Endothelial cell of umbilical vein (primary cell): Measurements from ENCODE around the gene ZNF775. TPM values are rescaled to one million over a fixed set of nuclear protein-coding genes. Genes with fewer than 3 reads are reported as not detected.

Experiments
- BruUV-seq: library from RNA; stranded (reverse); fragments of 400-500 nt; replicated peaks from 2 replicates; lab custom pipeline; 2021; lab: Mats Ljungman, UMichigan
- CTCF ChIA-PET: fragments of 300-600, 350-600 bp; sonication (Branson Sonifier 250); formaldehyde crosslinking; loops from one replicate; lab custom pipeline; 2021; ENCODE audit warnings: antibody characterized with exemption, inconsistent platforms; lab: Charles Lee
- POLR2A ChIA-PET: fragments of 300-600, 350-600 bp; sonication (Branson Sonifier 250); formaldehyde crosslinking; loops from one replicate; lab custom pipeline; 2021; ENCODE audit warnings: antibody characterized with exemption, inconsistent platforms; lab: Charles Lee
- DNase-seq: peaks from one replicate; pipeline ENCODE4 v3.0.0-alpha.2; 2011; ENCODE audit warnings: low read depth, low spot score
- FAIRE-seq: peaks from 2 replicates; lab custom pipeline; 2011; peaks lifted over from hg19 to GRCh38; lab: Jason Lieb, UNC
- H2AFZ ChIP-seq: 2 replicates; pipeline ENCODE4 v1.6.0; 2012; ENCODE audit warnings: low read depth, low read length, control low read depth, inconsistent platforms
- H3K27ac ChIP-seq: 2 replicates; pipeline ENCODE4 v1.5.1; 2011; ENCODE audit warnings: low read depth, mild to moderate bottlenecking, control low read depth, low read length, moderate library complexity; ENCODE audit not compliant: insufficient read depth
- H3K27me3 ChIP-seq, 2 experiments: 2 replicates each; pipeline versions ENCODE4 v1.6.0 to v1.6.1; 2011; ENCODE audit warnings: low read length in 2 of 2, mixed read lengths in 1 of 2; ENCODE audit not compliant: control insufficient read depth in 2 of 2, insufficient read depth in 2 of 2
- H3K36me3 ChIP-seq, 2 experiments: 2 replicates in 1 of 2; 3 replicates in 1 of 2; pipeline ENCODE4 v1.5.1; 2011; ENCODE audit warnings: low read length in 2 of 2, mild to moderate bottlenecking in 1 of 2, moderate library complexity in 1 of 2; ENCODE audit not compliant: control insufficient read depth in 2 of 2, insufficient read depth in 2 of 2; ENCODE audit errors: extremely low read depth in 1 of 2
- H3K4me1 ChIP-seq: 3 replicates; pipeline ENCODE4 v1.5.1; 2011; ENCODE audit warnings: mild to moderate bottlenecking, low read length; ENCODE audit not compliant: control insufficient read depth, insufficient read depth; ENCODE audit errors: extremely low read depth
- H3K4me2 ChIP-seq: 2 replicates; pipeline ENCODE4 v1.6.1; 2011; ENCODE audit warnings: low read length, control low read depth, mixed read lengths; ENCODE audit not compliant: insufficient read depth
- H3K4me3 ChIP-seq, 3 experiments: fragments of 200-600 bp in 1 of 3; sonication (generic), shearing (Covaris generic) in 1 of 3; replicated peaks in 1 of 3; 2 replicates each; pipeline ENCODE4 v1.5.1; 2011 to 2016; ENCODE audit warnings: control low read depth in 3 of 3, low read length in 3 of 3, mild to moderate bottlenecking in 2 of 3, inconsistent platforms in 1 of 3, low read depth in 1 of 3, moderate library complexity in 1 of 3; ENCODE audit not compliant: insufficient read depth in 1 of 3
- H3K79me2 ChIP-seq: 2 replicates; pipeline ENCODE4 v1.6.0; 2012; ENCODE audit warnings: low read length, inconsistent platforms; ENCODE audit not compliant: control insufficient read depth, insufficient read depth
- H3K9ac ChIP-seq: replicated peaks from 2 replicates; pipeline ENCODE3; 2011; ENCODE audit warnings: low read length, control low read depth; ENCODE audit not compliant: insufficient read depth; ENCODE audit errors: extremely low read depth
- H3K9me1 ChIP-seq: replicated peaks from 3 replicates; pipeline ENCODE4 v1.6.0; 2011; ENCODE audit warnings: mild to moderate bottlenecking, low read length; ENCODE audit not compliant: control insufficient read depth, insufficient read depth; ENCODE audit errors: extremely low read depth
- H3K9me3 ChIP-seq: replicated peaks from 2 replicates; pipeline ENCODE4 v1.5.1; 2012; ENCODE audit warnings: low read length, inconsistent platforms; ENCODE audit not compliant: control insufficient read depth, insufficient read depth
- H4K20me1 ChIP-seq: replicated peaks from 2 replicates; pipeline ENCODE3; 2011; ENCODE audit warnings: mild to moderate bottlenecking, low read length; ENCODE audit not compliant: control insufficient read depth, insufficient read depth; ENCODE audit errors: extremely low read depth
- EZH2 ChIP-seq: IDR thresholded peaks from 2 replicates; pipeline ENCODE4 v1.6.1; 2012; ENCODE audit warnings: borderline replicate concordance, low read depth, mild to moderate bottlenecking, moderate library complexity, low read length, inconsistent platforms; ENCODE audit not compliant: severe bottlenecking
- FOS ChIP-seq: IDR thresholded peaks from 2 replicates; pipeline ENCODE4 v1.6.1; 2011; ENCODE audit warnings: mild to moderate bottlenecking, low read length, moderate library complexity, borderline replicate concordance; ENCODE audit not compliant: insufficient read depth
- GATA2 ChIP-seq: IDR thresholded peaks from 2 replicates; pipeline ENCODE4 v1.7.0; 2011; ENCODE audit warnings: low read depth, mild to moderate bottlenecking, moderate library complexity, mixed read lengths, low read length; ENCODE audit not compliant: insufficient read length, insufficient read depth
- JUN ChIP-seq: IDR thresholded peaks from 2 replicates; pipeline ENCODE4 v1.6.1; 2011; ENCODE audit warnings: borderline replicate concordance, low read depth; ENCODE audit not compliant: insufficient read length, insufficient read depth
- MAX ChIP-seq: IDR thresholded peaks from 2 replicates; pipeline ENCODE4 v1.6.1; 2011; ENCODE audit not compliant: insufficient read depth, insufficient read length
- MYC ChIP-seq: IDR thresholded peaks from one replicate; pipeline ENCODE4 v1.6.1; 2011; ENCODE audit warnings: mild to moderate bottlenecking, low read depth, low read length
- POLR2A ChIP-seq: IDR thresholded peaks from 2 replicates; pipeline ENCODE4 v1.6.1; 2012; ENCODE audit warnings: low read depth, mild to moderate bottlenecking, control low read depth, low read length
- POLR2AphosphoS5 ChIP-seq: IDR thresholded peaks from 2 replicates; pipeline ENCODE4 v1.6.1; 2012; ENCODE audit warnings: low read depth, mild to moderate bottlenecking, control low read depth, low read length, moderate library complexity; ENCODE audit not compliant: insufficient read depth
- dilution Hi-C: fragments of 300-500 bp; cut with MboI; formaldehyde crosslinking; loops from one replicate; pipeline ENCODE4 v1.15.0; 2019; ENCODE audit warnings: low sequenced_read_pairs; ENCODE audit not compliant: extremely low pct_ligation_motif_present
- intact Hi-C: fragments of 100-400 bp; cut with micrococcal nuclease; formaldehyde crosslinking; loops from one replicate; pipeline ENCODE4 v1.10.0; 2022
- polyA plus RNA-seq, 4 experiments: library from polyadenylated mRNA; depleted of rRNA in 3 of 4; stranded (reverse) in 3 of 4; unstranded in 1 of 4; fragments of >200 nt; gene quantifications; 2 replicates each; pipeline versions ENCODE4 v1.2.1 to v1.2.3, GENCODE V29; 2011 to 2012; ENCODE audit warnings: missing spikeins in 1 of 4
- total RNA-seq: library from RNA; stranded (reverse); gene quantifications from 2 replicates; pipeline ENCODE4 v1.2.3, GENCODE V29; 2021

The ZNF775 gene
- total and polyA plus RNA-seq, 2 donors (not counting 3 experiments of a cell fraction or from before 2014, with no cell fraction given): 5.8 to 8.3 TPM

- Histone ChIP-seq H4K20me1 (no peaks in the 10 kb centered on the region), H3K79me2 (no peaks in the 10 kb centered on the region), H3K4me2 (no peak overlapping the region), H3K9me3 (no peaks in the 10 kb centered on the region), H3K36me3 (no peaks in the 10 kb centered on the region), H3K4me1 (no peaks in the 10 kb centered on the region), H3K9me1 (no peaks in the 10 kb centered on the region), H2AFZ (no peak overlapping the region), H3K9ac (no peak overlapping the region), H3K27me3 (peaks cover 0 to 3% of the 10 kb centered on the region in 2 experiments), H3K4me3 (no peak overlapping the region), H3K27ac (no peak overlapping the region)
- DNase-seq: no peak
- peak; percentile 44 for FAIRE-seq
- dilution Hi-C loops: no loop called here
- POLR2A ChIA-PET: no interaction called here
- intact Hi-C loops: no loop called here
- CTCF ChIA-PET: no interaction called here
- no peak for TF ChIP-seq JUN
- no peak for TF ChIP-seq POLR2A
- TF ChIP-seq GATA2: no peak
- no peak for TF ChIP-seq FOS
- no TSS peak for BruUV-seq
Measured at GRCh38 chr7:150425670-150426069, 46.5 kb downstream of the ZNF775 start.

GRCh38 chr7:150428671-150429451, 49.7 kb downstream of the ZNF775 start:
- Histone ChIP-seq H3K9me3 (no peaks in the 10 kb centered on the region), H2AFZ (no peak overlapping the region), H3K9ac (no peak overlapping the region), H3K79me2 (no peaks in the 10 kb centered on the region), H3K4me2 (no peak overlapping the region), H3K4me3 (no peak overlapping the region), H3K4me1 (no peaks in the 10 kb centered on the region), H3K9me1 (no peaks in the 10 kb centered on the region), H3K27me3 (peaks cover 5 to 10% of the 10 kb centered on the region in 2 experiments), H3K36me3 (no peaks in the 10 kb centered on the region), H3K27ac (no peak overlapping the region), H4K20me1 (no peaks in the 10 kb centered on the region)
- ChIA-PET POLR2A (no interaction called here), CTCF (no interaction called here)
- FAIRE-seq (no peak), DNase-seq (no peak)
- intact Hi-C loops: no loop called here
- dilution Hi-C loops: no loop called here
- TF ChIP-seq MAX: no peak
- no peak for TF ChIP-seq EZH2
- TF ChIP-seq MYC: no peak
- TF ChIP-seq FOS: no peak
- no peak for TF ChIP-seq POLR2AphosphoS5
- no peak for TF ChIP-seq JUN
- no TSS peak for BruUV-seq
